ENCODE results near the gene FIGNL1.

DNA sequence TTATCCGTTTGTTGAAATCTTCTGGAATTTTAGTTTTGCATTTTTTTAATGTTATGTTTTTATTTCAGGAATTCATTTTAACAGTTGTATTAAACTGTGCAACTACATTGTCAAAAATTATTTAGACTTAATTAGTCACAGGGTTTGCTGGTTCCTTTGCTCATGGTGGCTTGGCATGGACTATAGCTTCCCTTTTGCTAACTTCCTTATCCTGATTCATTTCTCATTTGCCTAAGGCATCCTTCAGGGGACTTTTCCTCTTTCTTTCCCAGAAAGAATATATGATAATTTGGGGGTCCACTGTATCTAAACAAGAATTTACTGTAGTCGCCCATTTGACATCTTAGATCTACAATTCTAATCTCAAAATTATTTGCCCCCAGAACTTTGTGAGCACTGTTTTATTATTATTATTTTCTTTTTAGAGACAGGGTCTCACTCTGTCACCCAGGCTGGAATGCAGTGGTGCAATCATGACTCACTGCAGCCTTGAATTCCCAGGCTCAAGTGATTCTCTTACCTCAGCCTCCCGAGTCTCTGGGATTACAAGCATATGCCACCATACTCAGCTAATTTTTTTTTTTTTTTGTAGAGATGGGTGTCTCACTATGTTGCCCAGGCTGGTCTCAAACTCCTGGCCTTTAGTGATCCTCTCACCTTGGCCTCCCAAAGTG, 13.9 kb downstream of the FIGNL1 start:
- TF ChIP-seq POLR2AphosphoS5 (IDR thresholded peaks at IDR 0.05; ENCODE audit: borderline replicate concordance, low read depth, low read length) (no peak), EZH2 (IDR thresholded peaks at IDR 0.05) (no peak), FOXP2 (optimal IDR thresholded peaks at IDR 0.05; ENCODE audit: control extremely low read depth, extremely low read length, insufficient read depth) (no peak)

Measured in SK-N-MC (cell line).